ENCODE data around the gene EXOC4. TPM values are rescaled to one million over a fixed set of nuclear protein-coding genes. Genes with fewer than 3 reads are reported as not detected.
"Not testable (repeated sequence)": the region's sequence is repeated elsewhere in the genome, so short reads cannot be mapped to it uniquely, and the experiment has no call there.

EXOC4 gene
- total RNA-seq, 1 experiment from 2014 or later = 62.4 TPM

DNA sequence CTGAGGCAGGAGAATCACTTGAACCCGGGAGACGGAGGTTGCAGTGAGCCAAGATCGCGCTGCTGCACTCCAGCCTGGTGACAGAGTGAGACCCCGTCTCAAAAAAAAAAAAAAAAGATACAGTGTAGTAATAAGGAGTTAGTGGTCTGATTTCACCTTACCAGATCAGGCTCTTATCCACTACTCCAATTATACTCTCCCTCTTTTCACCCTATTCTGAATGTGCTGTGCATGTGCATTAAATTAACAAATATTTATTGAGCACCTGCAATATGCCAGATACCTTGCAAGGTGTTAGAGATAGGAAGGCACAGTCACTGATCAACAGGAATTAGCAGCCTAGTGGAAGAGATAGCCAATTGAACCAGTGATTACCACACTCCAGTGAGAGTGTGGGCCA, 632.3 kb downstream of the EXOC4 start:
- no peak for DNase-seq (ENCODE audit: low spot score)
- in situ Hi-C loops (cut with HindIII; ENCODE audit: low sequenced_read_pairs) = no loop called here

DNA sequence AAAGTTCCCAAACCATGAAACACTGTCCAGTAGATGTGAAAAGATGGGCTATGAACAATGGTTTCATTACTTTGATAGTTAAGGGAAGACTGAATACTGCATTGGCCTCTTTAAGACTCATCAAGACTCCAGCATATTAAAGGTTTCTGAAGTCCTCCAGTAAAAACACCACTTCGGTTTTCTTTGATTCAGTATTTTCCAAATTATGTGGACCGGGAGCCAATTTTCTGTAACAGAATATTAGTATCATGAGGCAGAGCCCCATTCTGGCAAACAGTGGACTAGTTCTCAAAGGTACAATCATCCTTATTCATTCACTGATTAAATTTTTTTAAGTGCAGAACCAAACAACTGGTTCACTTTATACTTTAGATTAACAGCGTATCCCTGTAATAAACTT, 633.2 kb downstream of the EXOC4 start:
- in situ Hi-C loops (cut with HindIII; ENCODE audit: low sequenced_read_pairs) = no loop called here
- no peak for DNase-seq (ENCODE audit: low spot score)

DNA sequence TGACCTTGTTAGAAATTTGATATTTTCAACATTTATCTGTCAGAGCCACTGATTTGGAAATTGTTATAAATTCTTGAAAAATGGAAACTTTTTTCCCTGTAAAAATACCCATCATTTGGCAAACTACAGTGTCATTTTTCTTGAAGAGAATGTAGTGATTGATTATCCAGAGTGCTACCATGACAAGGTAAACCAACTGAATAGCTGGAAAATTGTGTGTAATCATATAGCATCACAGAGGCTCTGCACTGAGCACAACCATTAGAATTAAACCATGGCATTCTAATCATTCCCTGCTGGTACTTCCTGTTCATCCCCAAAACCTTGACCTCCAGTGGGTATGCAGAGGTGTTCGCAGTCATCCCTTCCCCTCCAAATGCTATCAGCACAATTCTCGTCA, 633.9 kb downstream of the EXOC4 start:
- in situ Hi-C loops (cut with HindIII; ENCODE audit: low sequenced_read_pairs) = no loop called here
- no peak for DNase-seq (ENCODE audit: low spot score)

DNA sequence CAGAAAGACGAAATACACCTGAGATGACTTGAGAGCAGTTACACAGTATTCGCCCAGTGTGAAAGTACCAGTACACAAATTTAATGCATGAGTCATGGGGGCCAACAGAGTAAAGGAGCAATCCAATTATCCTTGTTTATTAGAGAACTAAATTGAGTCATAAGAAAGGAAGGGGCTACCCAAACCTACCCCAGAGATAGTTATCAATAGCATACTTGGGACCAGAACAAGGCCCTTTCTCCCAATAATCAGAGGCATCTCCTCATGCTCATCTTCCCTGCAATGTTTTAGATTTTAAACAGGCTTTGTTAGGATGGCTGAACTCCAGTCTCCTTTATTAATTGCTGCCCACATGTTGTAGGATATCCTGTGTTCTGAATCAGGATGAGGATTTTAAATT, 634.6 kb downstream of the EXOC4 start:
- no peak for DNase-seq (ENCODE audit: low spot score)
- in situ Hi-C loops (cut with HindIII; ENCODE audit: low sequenced_read_pairs) = no loop called here

DNA sequence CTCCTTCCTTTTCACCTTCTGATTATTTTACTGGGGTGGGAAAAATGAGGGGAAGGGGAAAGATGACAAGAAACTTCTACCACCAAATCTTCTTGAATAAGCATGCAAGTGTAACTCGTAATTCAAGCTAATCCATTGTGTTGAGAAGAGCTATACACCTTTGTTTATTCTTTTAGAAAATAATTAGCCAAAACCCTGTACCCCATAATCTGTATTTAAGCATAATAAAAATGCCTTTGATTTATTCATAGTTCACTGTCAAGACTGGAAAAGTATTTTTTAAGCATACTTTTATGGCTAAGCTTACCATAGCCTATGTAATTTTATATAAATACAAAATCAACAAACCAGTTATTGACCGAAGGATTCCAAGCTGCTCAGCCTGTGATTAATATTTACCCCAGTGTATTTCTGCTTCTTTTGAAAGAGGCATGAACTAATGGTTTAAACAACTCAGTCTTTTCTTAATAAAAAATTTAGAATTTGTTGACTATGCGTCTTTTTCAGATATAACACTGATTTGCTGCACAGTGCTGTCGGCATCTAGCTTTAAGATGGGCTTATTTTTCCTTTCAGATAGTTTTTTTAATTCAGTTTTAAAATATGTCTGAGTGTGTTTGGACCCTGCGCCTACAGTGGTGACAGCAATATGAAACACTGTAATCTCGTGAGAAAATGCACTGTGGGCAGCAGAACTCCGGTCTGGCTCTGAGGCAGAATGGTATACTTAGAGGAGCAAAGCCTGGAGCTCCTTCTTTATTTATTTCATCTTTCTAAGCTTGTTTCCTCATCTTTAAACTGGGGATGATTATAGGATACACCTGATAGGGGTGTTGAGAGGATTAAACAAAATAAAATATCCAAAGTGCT, 635.4 kb downstream of the EXOC4 start:
- no peak for DNase-seq (ENCODE audit: low spot score)
- in situ Hi-C loops (cut with HindIII; ENCODE audit: low sequenced_read_pairs) = no loop called here

DNA sequence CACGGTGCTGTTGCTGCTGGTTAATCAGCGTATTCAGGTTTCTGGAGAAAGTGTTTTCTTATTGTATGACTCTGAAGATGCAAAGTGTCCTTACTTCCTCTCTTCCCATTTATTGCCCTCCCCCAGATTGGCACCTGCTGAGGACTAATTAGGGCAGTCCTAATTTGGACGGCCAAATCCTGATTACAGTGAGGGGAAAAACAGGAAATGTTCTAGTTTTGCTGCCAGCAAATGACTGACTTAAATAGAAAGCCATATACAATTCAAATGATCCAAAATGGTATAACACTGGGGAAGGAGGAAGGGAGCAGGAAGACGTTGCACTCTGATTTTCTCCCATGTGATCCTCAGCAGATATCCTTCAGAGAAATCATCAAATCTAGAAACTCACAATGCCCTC, 651.9 kb downstream of the EXOC4 start:
- in situ Hi-C loops (cut with HindIII; ENCODE audit: low sequenced_read_pairs) = no loop called here
- peak; percentile 86 for DNase-seq (ENCODE audit: low spot score)

DNA sequence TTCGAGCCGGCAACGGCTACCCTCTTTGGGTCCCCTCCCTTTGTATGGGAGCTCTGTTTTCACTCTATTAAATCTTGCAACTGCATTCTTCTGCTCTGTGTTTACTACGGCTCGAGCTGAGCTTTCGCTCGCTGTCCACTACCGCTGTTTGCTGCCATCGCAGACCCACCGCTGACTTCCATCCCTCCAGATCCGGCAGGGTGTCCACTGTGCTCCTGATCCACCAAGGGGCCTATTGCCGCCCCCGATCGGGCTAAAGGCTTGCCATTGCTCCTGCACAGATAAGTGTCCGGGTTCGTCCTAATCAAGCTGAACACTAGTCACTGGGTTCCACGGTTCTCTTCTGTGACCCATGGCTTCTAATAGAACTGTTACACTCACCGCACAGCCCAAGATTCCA, 653.7 kb downstream of the EXOC4 start:
- DNase-seq (ENCODE audit: low spot score); in situ Hi-C loops (cut with HindIII; ENCODE audit: low sequenced_read_pairs): not testable (repeated sequence)

DNA sequence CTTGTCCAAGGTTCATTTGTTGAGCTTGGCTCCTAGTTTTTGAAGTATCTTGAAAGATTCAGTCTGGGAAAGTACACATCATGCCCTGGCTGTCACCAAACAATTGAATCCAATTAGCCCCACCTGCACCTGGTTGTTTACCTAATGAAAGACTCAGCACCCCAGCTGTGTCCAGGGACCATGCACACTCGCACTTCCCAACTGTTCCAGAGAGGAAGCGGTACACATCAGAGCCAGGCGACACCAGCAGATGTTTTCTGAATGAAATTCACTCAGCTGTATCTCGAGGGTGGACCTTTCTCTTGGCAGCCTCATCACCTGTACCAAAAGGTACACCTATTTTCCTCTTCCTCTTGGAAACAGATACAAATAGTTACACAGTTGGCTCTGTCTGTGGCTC, 657.9 kb downstream of the EXOC4 start:
- in situ Hi-C loops (cut with HindIII; ENCODE audit: low sequenced_read_pairs) = no loop called here
- DNase-seq (ENCODE audit: low spot score) = no peak

DNA sequence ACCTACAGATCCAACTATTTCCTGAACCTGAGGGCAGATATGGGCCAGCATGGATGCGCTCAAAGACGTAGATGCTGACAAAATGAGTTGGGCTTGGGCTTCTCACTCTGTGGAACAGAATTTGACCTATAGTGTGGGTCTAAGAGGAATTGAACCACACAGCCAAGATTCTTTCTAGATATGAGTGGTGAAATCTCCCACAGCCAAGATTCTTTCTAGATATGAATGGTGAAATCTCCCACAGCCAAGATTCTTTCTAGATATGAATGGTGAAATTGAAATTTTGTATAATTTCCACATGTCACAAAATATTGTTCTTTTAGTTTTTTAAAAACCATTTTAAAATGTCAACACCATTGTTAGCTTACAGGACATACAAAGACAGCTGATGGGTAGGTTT, 658.8 kb downstream of the EXOC4 start:
- in situ Hi-C loops (cut with HindIII; ENCODE audit: low sequenced_read_pairs) = no loop called here
- no peak for DNase-seq (ENCODE audit: low spot score)

DNA sequence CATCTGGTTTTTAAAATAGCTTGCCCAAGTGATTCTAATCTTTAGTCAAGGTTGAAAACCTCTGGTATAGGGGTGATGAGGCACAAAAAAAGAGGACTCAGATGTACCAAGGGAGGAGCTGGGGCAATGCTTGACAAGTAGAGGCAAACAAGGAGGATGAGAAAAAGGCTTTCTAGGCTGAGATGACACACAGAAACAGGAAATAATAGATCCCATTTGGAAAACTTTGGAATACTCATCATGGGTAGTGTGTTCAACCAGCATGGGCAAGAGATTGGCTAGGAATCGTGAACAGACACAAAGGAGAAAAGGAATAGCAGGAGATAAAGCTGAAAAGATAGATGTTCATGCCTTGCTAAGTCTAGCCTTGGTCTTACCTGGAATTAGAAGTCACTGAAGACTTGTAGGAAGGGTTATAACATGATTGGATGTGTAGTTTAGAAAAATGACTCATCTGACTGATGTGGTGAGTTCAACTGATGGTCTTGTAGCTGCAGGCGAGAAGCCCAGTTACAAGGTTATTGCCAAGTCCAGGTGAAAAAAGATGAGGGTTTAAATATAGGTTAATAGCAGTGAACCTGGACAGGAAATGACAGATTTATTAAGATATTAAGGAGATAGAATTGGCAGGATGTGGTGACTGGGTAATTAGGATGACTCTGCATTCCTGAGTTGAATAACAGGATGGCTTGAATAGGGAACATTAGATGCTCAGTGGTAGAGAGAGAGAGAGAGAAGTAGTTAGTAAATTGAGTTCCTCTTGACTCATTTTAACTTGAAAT, 660.2 kb downstream of the EXOC4 start:
- no peak for DNase-seq (ENCODE audit: low spot score)
- in situ Hi-C loops (cut with HindIII; ENCODE audit: low sequenced_read_pairs) = no loop called here

DNA sequence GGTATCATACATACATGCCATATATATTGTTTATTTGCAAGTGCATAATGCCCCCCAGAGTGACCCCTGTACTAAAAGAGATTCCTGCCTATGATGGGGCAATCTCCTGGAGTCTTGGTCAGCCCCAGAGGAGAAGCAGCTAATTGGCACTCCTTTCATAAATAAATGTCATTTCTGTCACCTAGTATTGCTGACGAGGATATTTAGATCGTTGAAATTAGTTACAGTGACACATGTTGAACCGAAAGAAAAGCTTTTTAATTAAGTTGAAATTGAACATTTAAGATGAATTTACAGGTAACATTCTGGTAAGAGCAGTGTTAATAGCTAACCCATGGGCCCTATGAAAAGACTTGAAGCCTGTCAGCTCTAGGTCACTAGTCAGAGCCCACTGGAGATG, 663.7 kb downstream of the EXOC4 start:
- DNase-seq (ENCODE audit: low spot score) = no peak
- in situ Hi-C loops (cut with HindIII; ENCODE audit: low sequenced_read_pairs) = no loop called here

DNA sequence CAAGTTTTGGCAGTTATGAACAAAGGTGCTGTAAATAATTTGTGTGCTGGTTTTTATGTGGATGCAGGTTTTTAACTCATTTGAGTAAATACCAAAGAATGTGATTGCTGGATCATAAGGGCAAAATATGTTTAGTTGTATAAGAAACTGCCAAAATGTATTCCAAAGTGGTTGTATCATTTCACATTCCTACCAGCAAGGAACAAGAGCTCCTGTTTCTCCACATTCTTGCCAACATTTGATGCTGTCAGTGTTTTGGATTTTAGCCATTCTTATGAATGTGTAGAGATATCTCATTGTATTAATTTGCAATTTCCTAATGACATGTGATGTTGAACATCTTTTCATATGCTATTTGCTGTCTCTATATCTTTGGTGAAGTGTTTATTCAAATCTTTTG, 666.9 kb downstream of the EXOC4 start:
- DNase-seq (ENCODE audit: low spot score) = no peak
- in situ Hi-C loops (cut with HindIII; ENCODE audit: low sequenced_read_pairs) = no loop called here

DNA sequence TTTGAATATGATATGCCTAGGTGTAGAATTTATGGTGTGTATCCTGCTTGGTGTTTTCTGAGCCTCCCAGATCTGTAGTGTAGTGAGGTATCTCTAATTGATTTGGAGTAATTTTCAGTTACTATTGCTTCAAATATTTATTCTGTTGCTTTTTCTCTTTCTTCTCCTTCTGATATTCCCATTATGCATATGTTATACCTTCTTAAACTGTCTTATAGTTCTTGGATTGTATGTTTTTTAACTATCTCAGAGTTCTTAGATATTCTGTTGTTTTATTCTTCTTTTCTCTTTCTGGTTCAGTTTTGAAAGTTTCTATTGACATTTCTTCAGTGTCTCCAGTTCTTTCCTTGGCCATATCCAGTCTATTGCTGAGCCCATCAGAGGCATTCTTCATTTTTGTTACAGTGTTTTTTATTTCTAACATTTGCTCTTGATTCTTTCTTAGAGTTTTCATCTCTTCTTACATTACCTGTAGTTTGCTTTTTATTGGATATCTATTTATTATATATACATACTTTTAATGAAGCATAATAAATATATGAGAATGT, 668.8 kb downstream of the EXOC4 start:
- in situ Hi-C loops (cut with HindIII; ENCODE audit: low sequenced_read_pairs) = no loop called here
- no peak for DNase-seq (ENCODE audit: low spot score)

DNA sequence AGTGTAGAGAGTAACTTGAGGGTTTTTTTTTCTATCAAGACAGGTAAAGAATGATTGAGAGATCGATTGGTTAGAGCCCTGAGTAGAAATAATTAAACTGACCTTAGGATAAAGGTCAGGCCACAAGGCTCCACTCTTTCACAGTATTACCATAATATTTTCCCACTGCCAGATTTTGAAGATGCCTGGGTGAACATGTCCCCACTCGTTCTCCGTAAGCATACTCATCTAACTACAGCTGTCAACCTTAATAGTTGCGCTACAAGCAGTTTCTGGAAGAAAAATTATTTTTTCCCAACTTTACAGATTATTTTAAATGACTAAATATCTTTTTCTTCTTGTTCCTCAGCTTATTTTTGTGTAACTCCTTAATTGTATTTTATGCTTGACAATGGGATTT, 671.1 kb downstream of the EXOC4 start:
- in situ Hi-C loops (cut with HindIII; ENCODE audit: low sequenced_read_pairs) = no loop called here
- no peak for DNase-seq (ENCODE audit: low spot score)

DNA sequence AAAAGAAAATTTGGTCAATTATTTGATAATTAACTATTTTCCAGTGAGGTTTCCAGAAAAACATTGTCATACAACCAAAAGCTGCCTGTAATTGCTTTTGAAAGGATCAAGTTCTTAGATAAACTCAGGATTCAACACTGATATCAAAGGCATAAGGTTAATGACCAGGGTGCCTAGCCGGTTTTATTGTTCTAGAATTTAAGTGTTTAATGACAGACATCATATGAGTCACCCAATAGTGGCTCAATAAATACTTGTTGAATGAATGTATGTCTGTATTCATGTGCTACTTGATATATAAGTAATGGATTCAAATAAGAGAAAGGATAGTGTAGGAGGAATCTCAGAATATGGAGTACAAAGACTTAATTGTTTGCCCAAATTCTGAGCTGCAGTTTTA, 678.2 kb downstream of the EXOC4 start:
- in situ Hi-C loops (cut with HindIII; ENCODE audit: low sequenced_read_pairs) = no loop called here
- no peak for DNase-seq (ENCODE audit: low spot score)

DNA sequence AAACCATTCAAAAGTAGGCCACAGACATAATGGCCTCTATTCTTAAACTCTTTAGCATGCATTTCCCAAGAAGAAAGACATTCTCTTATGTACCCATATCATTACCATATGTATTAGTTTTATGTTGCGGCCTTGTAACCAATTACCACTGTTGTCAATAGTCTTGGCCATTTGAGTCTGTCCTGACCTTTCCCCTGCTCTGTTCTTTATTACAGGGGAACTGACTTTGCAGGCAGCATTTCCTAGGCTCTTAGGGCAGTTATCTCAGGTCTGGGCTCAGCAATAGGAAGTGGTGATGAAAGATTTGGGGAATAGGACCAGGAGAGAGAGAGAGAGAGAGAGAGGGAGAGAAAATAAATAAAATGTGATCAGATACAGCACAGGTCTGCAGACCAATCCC, 679.7 kb downstream of the EXOC4 start:
- in situ Hi-C loops (cut with HindIII; ENCODE audit: low sequenced_read_pairs) = no loop called here
- no peak for DNase-seq (ENCODE audit: low spot score)

DNA sequence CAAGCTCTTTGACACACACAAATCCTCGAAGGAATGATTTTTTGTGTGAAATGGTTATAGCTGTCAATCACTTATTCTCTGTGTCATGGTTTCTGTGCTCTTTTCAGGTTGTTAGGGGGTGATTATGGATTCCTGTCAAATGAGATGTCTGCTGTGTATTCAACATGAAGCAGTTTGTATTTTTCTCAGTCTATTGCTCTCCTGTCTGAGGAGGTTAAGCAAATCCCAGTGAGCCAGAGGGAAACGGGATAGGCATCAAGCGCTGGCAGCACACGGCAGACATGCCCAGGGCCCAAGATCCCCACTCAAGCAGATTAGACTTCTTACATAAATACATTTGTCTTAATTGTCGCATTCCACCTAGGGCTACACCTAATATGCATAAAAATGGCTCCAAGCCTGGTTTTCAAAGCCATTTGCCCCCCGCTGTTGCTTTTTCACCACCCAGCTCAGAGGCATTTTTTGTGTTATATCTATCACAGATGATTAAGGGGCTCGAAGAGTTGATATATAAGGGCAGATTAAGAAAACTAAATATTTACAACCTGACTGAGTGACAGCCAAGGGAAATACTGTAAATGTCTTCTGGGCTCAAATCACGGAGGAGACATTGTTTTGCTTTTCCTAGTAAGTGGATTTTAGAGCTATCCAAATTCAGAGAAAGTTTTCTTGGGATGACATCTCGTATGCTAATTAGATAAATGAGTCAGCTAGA, 681.5 kb downstream of the EXOC4 start:
- no peak for DNase-seq (ENCODE audit: low spot score)
- in situ Hi-C loops (cut with HindIII; ENCODE audit: low sequenced_read_pairs) = no loop called here

DNA sequence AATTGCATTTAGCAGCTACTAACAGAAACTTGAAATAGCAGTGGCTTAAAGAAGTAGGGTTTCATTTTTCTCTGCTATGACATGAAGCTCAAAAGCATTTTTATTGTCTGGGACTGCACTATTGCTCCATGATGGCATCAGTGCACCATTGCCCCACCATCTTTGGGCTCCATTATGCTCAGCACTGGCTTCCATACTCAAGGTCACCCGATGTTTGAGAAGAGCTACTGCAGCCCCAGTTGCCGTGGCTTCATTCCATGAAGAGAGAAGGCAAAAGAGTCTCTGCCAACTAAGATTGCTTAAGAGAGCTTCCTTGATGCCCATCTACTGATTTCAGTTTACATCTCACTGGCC, 682.1 kb downstream of the EXOC4 start:
- in situ Hi-C loops (cut with HindIII; ENCODE audit: low sequenced_read_pairs) = no loop called here
- no peak for DNase-seq (ENCODE audit: low spot score)

DNA sequence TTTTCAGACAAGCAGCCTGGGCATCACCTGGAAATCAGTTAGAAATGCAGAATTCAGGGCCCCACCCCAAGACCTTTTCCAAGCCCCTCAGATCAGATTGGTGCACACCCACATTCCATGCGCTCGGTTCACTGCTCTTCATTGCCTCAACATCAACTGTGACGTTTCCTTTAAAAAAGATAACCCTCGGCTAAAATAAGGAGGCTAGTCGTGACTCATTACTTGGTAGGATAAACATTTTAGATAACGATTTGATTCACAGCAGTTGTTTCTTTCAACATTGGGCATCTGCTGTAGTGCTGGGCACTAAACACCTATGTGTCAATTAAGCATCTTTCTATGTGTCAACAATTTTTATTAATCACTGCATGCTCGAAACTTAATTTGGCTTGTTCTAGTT, 683.2 kb downstream of the EXOC4 start:
- in situ Hi-C loops (cut with HindIII; ENCODE audit: low sequenced_read_pairs) = no loop called here
- DNase-seq (ENCODE audit: low spot score) = no peak

DNA sequence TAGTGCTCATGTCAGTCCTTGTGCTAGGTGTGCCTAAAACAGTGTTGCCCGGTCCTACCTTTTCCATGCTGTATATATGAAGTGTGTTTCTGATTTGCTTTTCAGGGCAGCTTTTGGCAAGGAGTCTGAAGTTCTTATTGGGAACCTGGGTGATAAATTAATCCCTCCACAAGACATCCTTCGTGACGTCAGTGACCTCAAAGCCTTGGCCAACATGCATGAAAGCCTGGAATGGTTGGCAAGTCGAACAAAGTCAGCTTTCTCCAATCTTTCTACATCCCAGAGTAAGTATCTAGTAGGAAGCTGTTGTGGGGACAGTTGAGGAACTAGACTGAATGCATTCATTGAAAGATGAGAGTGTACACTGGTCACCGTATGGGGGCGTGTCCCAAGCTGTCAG, 684.9 kb downstream of the EXOC4 start:
- in situ Hi-C loops (cut with HindIII; ENCODE audit: low sequenced_read_pairs) = no loop called here
- DNase-seq (ENCODE audit: low spot score) = no peak

Data from G401 (cell line).